Measurements from ENCODE around the gene TPSG1.

DNA sequence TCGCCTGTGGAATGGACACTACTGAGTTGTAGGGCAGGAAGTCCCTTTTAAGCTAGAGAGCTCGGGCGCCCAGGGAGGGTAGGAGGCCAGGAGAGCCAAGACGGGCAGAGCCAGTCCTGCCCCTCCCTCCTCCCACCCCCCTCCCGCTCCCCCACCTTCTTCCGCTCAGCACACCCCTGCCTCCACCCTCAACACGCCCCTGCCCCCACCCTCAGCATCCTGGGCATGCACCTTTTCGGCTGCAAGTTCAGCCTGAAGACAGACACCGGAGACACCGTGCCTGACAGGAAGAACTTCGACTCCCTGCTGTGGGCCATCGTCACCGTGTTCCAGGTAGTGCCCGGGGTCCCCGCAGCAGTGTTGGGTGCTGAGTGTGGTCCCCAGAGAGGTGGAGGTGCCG lies 18.3 kb downstream of the TPSG1 start:
- TF ChIP-seq, protein P1, sequence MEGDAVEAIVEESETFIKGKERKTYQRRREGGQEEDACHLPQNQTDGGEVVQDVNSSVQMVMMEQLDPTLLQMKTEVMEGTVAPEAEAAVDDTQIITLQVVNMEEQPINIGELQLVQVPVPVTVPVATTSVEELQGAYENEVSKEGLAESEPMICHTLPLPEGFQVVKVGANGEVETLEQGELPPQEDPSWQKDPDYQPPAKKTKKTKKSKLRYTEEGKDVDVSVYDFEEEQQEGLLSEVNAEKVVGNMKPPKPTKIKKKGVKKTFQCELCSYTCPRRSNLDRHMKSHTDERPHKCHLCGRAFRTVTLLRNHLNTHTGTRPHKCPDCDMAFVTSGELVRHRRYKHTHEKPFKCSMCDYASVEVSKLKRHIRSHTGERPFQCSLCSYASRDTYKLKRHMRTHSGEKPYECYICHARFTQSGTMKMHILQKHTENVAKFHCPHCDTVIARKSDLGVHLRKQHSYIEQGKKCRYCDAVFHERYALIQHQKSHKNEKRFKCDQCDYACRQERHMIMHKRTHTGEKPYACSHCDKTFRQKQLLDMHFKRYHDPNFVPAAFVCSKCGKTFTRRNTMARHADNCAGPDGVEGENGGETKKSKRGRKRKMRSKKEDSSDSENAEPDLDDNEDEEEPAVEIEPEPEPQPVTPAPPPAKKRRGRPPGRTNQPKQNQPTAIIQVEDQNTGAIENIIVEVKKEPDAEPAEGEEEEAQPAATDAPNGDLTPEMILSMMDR (IDR thresholded peaks at IDR 0.05; ENCODE audit: low read length), result no peak
- TF ChIP-seq EZH2 (optimal IDR thresholded peaks at IDR 0.05; ENCODE audit: low read depth, low read length), result no peak
- TF ChIP-seq EZH2phosphoT487 (IDR thresholded peaks at IDR 0.05; ENCODE audit: low read length), result no peak
